HepG2 (cell line): ENCODE results near the gene KRT73. TPM values are rescaled to one million over a fixed set of nuclear protein-coding genes. Genes with fewer than 3 reads are reported as not detected.

Experiments used
- ATAC-seq: fragments of 200-7000 bp; cut with Tn5 transposase; 3 replicates; pipeline ENCODE4 v1.9.1; 2020; ENCODE audit warnings: mild to moderate bottlenecking, moderate library complexity
- BruUV-seq: library from RNA; stranded (reverse); fragments of 400-500 nt; replicated peaks from 2 replicates; lab custom pipeline; 2021; lab: Mats Ljungman, UMichigan
- CTCF ChIA-PET: fragments of 300-600 bp; formaldehyde crosslinking; extraction: SDS; loops from one replicate; lab custom pipeline; 2021; ENCODE audit warnings: low total read pairs, inconsistent platforms, low intra/inter-chr PET ratio; lab: Yijun Ruan, JAX
- POLR2A ChIA-PET: fragments of 350-600 bp; sonication (Branson Sonifier 250); formaldehyde crosslinking; loops from one replicate; lab custom pipeline; 2020; ENCODE audit warnings: antibody characterized with exemption, inconsistent platforms; lab: Yijun Ruan, JAX
- DNase-seq: peaks from one replicate; pipeline ENCODE4 v3.0.0-alpha.2; 2015; ENCODE audit warnings: low spot score
- FAIRE-seq: peaks from 3 replicates; lab custom pipeline; 2011; peaks lifted over from hg19 to GRCh38; lab: Jason Lieb, UNC
- H2AFZ ChIP-seq: one replicate; pipeline ENCODE4 v1.6.1; 2011; ENCODE audit warnings: low read length, inconsistent platforms
- H3K27ac ChIP-seq: fragments of 300-600 bp; 3 replicates; pipeline ENCODE4 v1.8.0; 2011; ENCODE audit warnings: mixed run types, mild to moderate bottlenecking, mixed read lengths, low read length, inconsistent platforms; ENCODE audit not compliant: insufficient read depth; ENCODE audit errors: extremely low read length
- H3K27me3 ChIP-seq, 2 experiments: fragments of 200-600 bp in 1 of 2; 2 replicates in 1 of 2; 3 replicates in 1 of 2; pipeline versions ENCODE4 v1.6.0 to v1.8.0; 2011; ENCODE audit warnings: low read length in 2 of 2, mild to moderate bottlenecking in 2 of 2, moderate library complexity in 2 of 2, inconsistent platforms in 1 of 2; ENCODE audit not compliant: insufficient read depth in 2 of 2, control insufficient read depth in 1 of 2
- H3K36me3 ChIP-seq, 2 experiments: fragments of 200-600 bp in 1 of 2; replicated peaks in 1 of 2; 2 replicates in 1 of 2; 3 replicates in 1 of 2; pipeline versions ENCODE4 v1.5.1 to v1.8.0; 2011; ENCODE audit warnings: low read length in 2 of 2, inconsistent platforms in 1 of 2; ENCODE audit not compliant: insufficient read depth in 2 of 2, control insufficient read depth in 1 of 2
- H3K4me1 ChIP-seq: 2 replicates; pipeline ENCODE4 v1.5.1; 2012; ENCODE audit warnings: low read length, inconsistent platforms; ENCODE audit not compliant: insufficient read depth
- H3K4me2 ChIP-seq: 2 replicates; pipeline ENCODE4 v1.6.0; 2011; ENCODE audit warnings: low read depth, low read length, inconsistent platforms
- H3K4me3 ChIP-seq, 3 experiments: fragments of 200-600 bp in 1 of 3; sonication (generic), shearing (Covaris generic) in 1 of 3; replicated peaks in 1 of 3; 2 replicates each; pipeline ENCODE4 v1.5.1; 2011 to 2016; ENCODE audit warnings: low read length in 3 of 3, inconsistent platforms in 2 of 3, low read depth in 2 of 3, mild to moderate bottlenecking in 2 of 3, control low read depth in 1 of 3, mixed read lengths in 1 of 3; ENCODE audit not compliant: insufficient read depth in 1 of 3
- H3K79me2 ChIP-seq: one replicate; pipeline ENCODE4 v1.6.1; 2011; ENCODE audit warnings: low read length, inconsistent platforms; ENCODE audit not compliant: insufficient read depth
- H3K9ac ChIP-seq: 2 replicates; pipeline ENCODE4 v1.6.0; 2011; ENCODE audit warnings: mild to moderate bottlenecking, low read depth, low read length, inconsistent platforms; ENCODE audit not compliant: insufficient read depth
- H3K9me3 ChIP-seq: 2 replicates; pipeline ENCODE4 v1.5.1; 2012; ENCODE audit warnings: mild to moderate bottlenecking, low read length
- H4K20me1 ChIP-seq: 2 replicates; pipeline ENCODE4 v1.6.0; 2011; ENCODE audit warnings: inconsistent platforms, mild to moderate bottlenecking, low read length, moderate library complexity; ENCODE audit not compliant: insufficient read depth
- CENPX ChIP-seq: sonication (generic); formaldehyde crosslinking; IDR thresholded peaks from 2 replicates; pipeline ENCODE4 v1.9.0; 2021; ENCODE audit warnings: mild to moderate bottlenecking, missing genetic modification reagents, moderate library complexity
- MXD4 ChIP-seq: IDR thresholded peaks from 2 replicates; pipeline ENCODE4 v1.6.1; 2016; ENCODE audit warnings: mild to moderate bottlenecking, missing biosample characterization, missing genetic modification reagents
- PHF20 ChIP-seq: sonication (generic); formaldehyde crosslinking; IDR thresholded peaks from 2 replicates; pipeline ENCODE4 v1.5.0; 2020; ENCODE audit warnings: mild to moderate bottlenecking, missing genetic modification reagents
- RCOR2 ChIP-seq: IDR thresholded peaks from 2 replicates; pipeline ENCODE4 v1.6.1; 2016; ENCODE audit warnings: missing biosample characterization, missing genetic modification reagents
- SAFB2 ChIP-seq: sonication (generic); formaldehyde crosslinking; IDR thresholded peaks from 2 replicates; pipeline ENCODE4 v1.5.1; 2020; ENCODE audit warnings: missing genetic modification reagents, low read depth, mild to moderate bottlenecking, borderline replicate concordance
- TEF ChIP-seq: sonication (generic); formaldehyde crosslinking; IDR thresholded peaks from 2 replicates; pipeline ENCODE4 v1.5.0; 2020; ENCODE audit warnings: missing genetic modification reagents
- ZNF17 ChIP-seq: sonication (generic); formaldehyde crosslinking; IDR thresholded peaks from 2 replicates; pipeline ENCODE4 v1.5.0; 2020; ENCODE audit warnings: mild to moderate bottlenecking, missing genetic modification reagents
- ZNF672 ChIP-seq: sonication (generic); formaldehyde crosslinking; IDR thresholded peaks from 2 replicates; pipeline ENCODE4 v1.8.1; 2022; ENCODE audit warnings: missing genetic modification reagents
- ZNF761 ChIP-seq: sonication (generic); formaldehyde crosslinking; conservative IDR thresholded peaks from 2 replicates; pipeline ENCODE4 v1.4.0; 2020; ENCODE audit warnings: mild to moderate bottlenecking, missing genetic modification reagents
- ZNF781 ChIP-seq: sonication (generic); formaldehyde crosslinking; IDR thresholded peaks from 2 replicates; pipeline ENCODE4 v1.5.1; 2020; ENCODE audit warnings: borderline replicate concordance, mild to moderate bottlenecking, missing genetic modification reagents; ENCODE audit errors: not compliant biosample characterization
- ZNF792 ChIP-seq: IDR thresholded peaks from 2 replicates; pipeline ENCODE4 v1.6.1; 2016
- ZUFSP ChIP-seq: sonication (generic); formaldehyde crosslinking; IDR thresholded peaks from 2 replicates; pipeline ENCODE4 v1.9.0; 2021; ENCODE audit warnings: missing genetic modification reagents, mild to moderate bottlenecking, borderline replicate concordance
- WGBS: methylation state at CpG from one replicate; pipeline ENCODE4 v1.1.6; 2017; ENCODE audit warnings: low lambda C conversion rate; 5-methylcytosine and 5-hydroxymethylcytosine counted together
- in situ Hi-C: cut with HindIII; loops from 2 replicates; pipeline ENCODE4 v1.10.0; 2017; ENCODE audit warnings: low pct_unique_long_range_greater_than_20kb; ENCODE audit not compliant: extremely low pct_ligation_motif_present
- intact Hi-C: fragments of 100-400 bp; cut with micrococcal nuclease; formaldehyde crosslinking; loops from one replicate; pipeline ENCODE4 v1.10.0; 2022; ENCODE audit not compliant: unreplicated experiment
- polyA plus RNA-seq, 8 experiments: library from polyadenylated mRNA; depleted of rRNA in 3 of 8; stranded (reverse) in 7 of 8; unstranded in 1 of 8; fragments of >200 nt; fragmentation: Illumina TruSeq in 4 of 8; extraction: Trizol in 4 of 8; gene quantifications; 2 replicates each; pipeline versions ENCODE4 v1.2.1 to v1.2.3, GENCODE V29; 2011 to 2016; ENCODE audit warnings: low read depth in 4 of 8, missing spikeins in 1 of 8, mixed read lengths in 1 of 8; ENCODE audit not compliant: insufficient read depth in 1 of 8
- total RNA-seq, 5 experiments: library from RNA; depleted of rRNA; stranded (reverse); fragments of >200 nt; fragmentation: Illumina TruSeq; extraction: Trizol; gene quantifications; 2 replicates each; pipeline ENCODE4 v1.2.3, GENCODE V29; 2016; ENCODE audit warnings: low read depth in 1 of 5

Gene KRT73
- total and polyA plus RNA-seq, 2 of the 13 experiments (the other 11 are each of a cell fraction or from before 2014, with no cell fraction given) = not detected

DNA sequence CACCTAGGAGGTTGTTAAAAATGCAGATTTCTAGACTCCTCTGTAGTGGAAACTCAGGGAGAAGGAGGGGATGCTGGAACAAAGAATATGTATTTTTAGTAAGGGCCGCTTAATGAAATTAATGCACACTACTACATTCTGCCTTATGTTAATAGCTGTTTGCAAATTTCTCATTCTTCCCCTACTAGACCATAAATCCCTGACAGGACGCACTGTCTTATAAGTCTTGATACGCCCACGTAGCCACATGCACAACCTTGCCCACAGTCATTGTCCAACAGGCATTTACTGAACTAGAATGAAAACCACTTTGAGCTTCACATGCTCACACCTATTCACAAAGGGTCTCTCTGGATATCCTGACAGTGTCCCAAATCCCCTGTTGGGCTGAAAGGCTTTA, 23.1 kb upstream of the KRT73 start:
- H3K9ac ChIP-seq = no peak overlapping the region
- DNase-seq (no peak), ATAC-seq (no peak), FAIRE-seq (no peak)
- H3K4me3 ChIP-seq = no peak overlapping the region
- ChIA-PET CTCF (no interaction called here), POLR2A (no interaction called here)
- TF ChIP-seq CENPX (CRISPR knock-in tag) = no peak
- no peak for TF ChIP-seq ZUFSP
- TF ChIP-seq ZNF792 = no peak
- TF ChIP-seq ZNF17 (CRISPR knock-in tag) = no peak
- TF ChIP-seq ZNF761 = no peak
- TF ChIP-seq RCOR2 (CRISPR knock-in tag) = no peak
- no peak for TF ChIP-seq PHF20 (CRISPR knock-in tag)
- no peak for TF ChIP-seq TEF
- no peak for TF ChIP-seq ZNF781 (CRISPR knock-in tag)
- no peak for TF ChIP-seq SAFB2
- no peak for TF ChIP-seq MXD4 (CRISPR knock-in tag)
- TF ChIP-seq ZNF672 (CRISPR knock-in tag) = no peak
- no peak overlapping the region for H3K4me2 ChIP-seq
- H3K36me3 ChIP-seq = no peaks in the 10 kb centered on the region
- no peaks in the 10 kb centered on the region for H3K4me1 ChIP-seq
- H3K9me3 ChIP-seq = no peaks in the 10 kb centered on the region
- H3K27ac ChIP-seq = no peak overlapping the region
- peaks cover 3 to 36% of the 10 kb centered on the region in 2 experiments; a peak in 3 of 5 replicates for H3K27me3 ChIP-seq
- no peaks in the 10 kb centered on the region for H4K20me1 ChIP-seq
- H2AFZ ChIP-seq = no peak overlapping the region
- in situ Hi-C loops (no loop called here), intact Hi-C loops (no loop called here)
- 15% methylated on average over 4 of the region's 4 CpGs for WGBS
- H3K79me2 ChIP-seq = no peaks in the 10 kb centered on the region
- no TSS peak for BruUV-seq
